Measurements from ENCODE around the gene SRGAP3.

The SRGAP3 gene

DNA sequence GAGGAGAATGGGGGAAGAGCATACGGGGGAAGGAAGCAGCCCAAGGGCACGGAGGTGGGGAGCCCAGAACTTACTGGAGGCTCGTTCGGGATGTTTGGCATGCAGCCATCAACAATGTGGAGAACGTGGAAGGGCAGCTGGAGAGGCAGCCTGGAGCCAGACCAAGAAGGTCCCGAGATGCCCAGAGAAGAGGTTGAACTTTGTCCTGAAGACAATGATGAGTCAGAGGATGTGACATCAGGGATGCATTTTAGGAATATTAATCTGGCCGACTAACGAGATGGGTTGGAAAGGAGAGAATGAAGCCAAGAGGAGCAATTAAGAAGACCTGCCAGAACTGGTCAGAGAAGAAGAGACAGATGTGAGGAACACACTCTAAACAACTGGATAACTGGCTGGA, 98.2 kb downstream of the SRGAP3 start:
- in situ Hi-C loops (cut with MboI; ENCODE audit: low sequenced_read_pairs) = no loop called here

DNA sequence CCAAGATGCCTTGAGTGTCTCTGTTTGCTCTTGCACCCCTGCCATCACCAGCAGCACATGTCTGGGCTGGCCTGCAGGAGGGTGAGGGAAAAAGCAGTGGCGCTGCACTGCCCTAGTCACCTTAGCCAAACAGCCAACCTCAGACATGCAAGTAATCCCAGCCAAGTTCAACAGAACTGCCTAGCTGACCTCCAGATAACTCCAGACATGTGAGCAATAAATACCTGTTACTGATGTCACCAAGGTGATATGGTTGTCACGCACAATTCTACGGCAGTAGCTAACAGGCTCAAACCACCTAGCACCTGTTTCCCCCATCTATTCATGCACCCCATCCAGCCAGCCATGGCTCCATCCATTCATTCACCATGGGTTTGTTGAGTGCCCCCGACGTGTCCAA, 99.9 kb downstream of the SRGAP3 start:
- in situ Hi-C loops (cut with MboI; ENCODE audit: low sequenced_read_pairs) = no loop called here

DNA sequence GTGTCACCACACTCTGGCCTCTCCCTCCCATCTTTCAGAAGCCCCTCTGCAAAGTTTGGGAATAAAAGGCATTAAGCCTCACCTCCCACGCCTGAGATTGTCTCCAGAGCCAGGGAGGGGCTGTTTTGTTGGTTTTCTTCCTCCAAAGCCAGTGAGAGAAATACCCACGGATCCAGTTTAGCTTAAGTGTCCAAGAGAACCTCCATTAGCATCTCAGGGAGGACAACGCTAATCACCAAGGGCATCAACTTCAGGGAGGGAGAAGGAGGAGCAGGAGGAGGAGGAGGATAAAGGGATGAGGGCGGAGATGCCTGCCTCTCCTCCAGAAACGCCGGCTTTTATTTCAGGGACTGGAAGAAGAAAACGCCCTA, 101.6 kb downstream of the SRGAP3 start:
- in situ Hi-C loops (cut with MboI; ENCODE audit: low sequenced_read_pairs) = no loop called here

DNA sequence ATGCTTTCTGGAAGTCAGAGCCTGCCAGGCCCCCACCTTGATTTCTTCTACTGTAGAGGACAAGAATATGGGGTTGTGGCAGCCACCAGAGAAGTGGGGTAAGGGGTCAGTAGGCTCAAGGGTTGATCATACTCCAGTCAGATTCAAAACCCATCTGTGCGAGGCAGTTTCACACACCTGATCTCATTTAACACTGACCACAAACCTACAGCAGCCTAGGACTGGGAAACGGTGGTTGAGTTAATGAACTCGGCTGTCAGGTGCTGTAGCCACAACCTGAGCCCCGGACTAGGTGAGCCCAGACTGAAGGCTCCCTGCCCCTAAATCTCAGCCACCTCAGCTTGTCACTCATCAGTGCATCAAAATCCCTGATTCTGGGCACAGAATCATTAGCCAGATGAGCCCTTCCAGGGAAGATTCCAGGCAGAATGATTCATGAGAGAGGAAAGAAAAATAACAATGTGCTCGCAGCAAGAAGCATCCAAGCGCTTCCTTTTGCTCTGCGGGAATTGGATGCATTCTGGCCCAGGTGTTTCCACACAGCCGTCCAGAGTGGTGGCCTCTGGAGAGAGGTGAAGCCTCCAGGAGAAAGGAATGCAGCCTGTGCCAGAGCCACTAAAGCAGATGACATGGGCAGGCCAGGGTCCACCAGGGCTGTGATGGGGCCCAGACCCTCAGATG, 102.1 kb downstream of the SRGAP3 start:
- in situ Hi-C loops (cut with MboI; ENCODE audit: low sequenced_read_pairs) = no loop called here

DNA sequence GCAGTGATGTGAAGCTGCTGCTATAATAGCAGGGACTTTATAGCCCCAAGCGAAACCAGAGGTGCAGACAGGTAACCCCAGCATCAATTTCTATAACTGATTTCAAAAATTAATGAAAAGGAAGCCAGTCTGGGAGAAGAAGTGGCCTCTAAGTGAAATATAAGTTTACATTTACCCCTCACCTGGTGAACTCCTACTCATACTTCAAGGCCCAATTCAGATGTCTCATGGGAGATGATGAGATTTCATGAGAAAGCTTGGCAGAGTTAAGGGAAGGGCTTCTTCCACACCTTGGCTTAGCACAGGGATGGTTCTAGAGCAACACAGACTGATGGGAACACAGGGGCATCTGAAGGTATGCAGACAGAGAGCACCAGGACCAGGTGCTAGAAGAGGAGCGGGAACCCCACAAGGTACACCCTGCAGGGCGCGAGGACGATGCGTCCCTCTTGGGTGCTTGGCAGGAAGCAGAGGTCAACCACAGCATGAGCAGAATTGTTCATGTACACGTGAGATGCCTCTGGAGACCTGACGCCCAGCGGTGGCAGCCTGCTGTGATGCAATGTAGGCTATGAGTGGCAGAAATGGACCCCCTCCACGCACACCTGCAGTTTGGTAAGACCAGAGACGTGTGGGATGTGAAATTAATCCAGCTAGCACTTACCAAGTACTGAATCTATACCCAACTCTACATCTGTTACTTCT, 102.9 kb downstream of the SRGAP3 start:
- in situ Hi-C loops (cut with MboI; ENCODE audit: low sequenced_read_pairs) = no loop called here

DNA sequence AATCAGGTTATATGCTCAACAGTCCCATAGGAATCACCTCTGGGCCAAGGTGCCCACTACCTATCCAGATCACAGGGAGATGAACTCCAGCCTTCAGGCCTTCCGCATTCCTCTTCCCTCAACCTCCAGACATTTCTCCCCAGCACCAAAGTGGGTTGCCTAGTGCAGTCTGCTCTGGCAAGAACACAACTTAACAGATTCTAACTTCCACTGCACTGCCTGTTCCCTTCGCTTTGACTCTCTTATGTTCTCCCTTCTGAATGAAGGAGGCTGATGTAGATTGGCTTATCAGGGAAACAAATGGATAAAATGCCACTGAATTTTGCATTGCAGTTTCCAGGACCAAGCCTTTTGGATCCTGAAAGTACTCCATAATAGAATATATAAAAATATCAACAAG, 106.3 kb downstream of the SRGAP3 start:
- in situ Hi-C loops (cut with MboI; ENCODE audit: low sequenced_read_pairs) = no loop called here

DNA sequence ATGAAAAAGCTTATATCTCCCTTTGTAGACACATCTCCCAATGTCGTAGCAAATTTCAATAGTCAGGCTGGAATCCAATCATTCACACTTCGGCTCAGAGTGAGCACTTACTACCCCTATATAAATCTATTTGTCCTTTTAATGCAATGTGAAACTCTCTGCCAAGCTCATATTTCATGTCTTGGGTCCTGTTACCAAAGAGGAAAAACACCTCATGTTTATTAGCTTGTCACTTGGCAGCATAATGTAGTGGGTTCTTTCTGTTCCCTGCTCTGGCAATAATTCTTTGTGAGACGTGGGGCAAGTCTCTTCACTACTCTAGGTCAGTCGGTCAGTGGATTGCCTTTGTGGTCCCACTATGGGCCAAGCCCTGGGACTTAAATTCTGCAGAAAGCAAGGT, 107.1 kb downstream of the SRGAP3 start:
- in situ Hi-C loops (cut with MboI; ENCODE audit: low sequenced_read_pairs) = no loop called here

DNA sequence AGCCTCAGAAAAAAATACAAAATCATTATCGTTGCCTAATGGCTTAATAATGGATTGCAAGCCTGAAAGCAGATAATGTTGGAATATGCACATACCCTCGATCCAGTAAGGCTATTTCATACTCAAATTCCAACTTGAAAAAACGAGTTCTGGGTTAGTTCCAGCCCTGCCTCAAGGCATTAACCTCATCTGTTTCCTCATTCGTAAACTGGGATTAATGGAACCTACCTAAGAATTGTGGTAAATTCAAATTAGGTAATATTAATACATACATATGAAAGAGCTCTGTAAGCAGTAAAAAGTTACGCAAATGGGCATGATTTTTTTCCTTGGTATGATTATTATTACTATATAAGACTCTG, 107.5 kb downstream of the SRGAP3 start:
- in situ Hi-C loops (cut with MboI; ENCODE audit: low sequenced_read_pairs) = no loop called here

DNA sequence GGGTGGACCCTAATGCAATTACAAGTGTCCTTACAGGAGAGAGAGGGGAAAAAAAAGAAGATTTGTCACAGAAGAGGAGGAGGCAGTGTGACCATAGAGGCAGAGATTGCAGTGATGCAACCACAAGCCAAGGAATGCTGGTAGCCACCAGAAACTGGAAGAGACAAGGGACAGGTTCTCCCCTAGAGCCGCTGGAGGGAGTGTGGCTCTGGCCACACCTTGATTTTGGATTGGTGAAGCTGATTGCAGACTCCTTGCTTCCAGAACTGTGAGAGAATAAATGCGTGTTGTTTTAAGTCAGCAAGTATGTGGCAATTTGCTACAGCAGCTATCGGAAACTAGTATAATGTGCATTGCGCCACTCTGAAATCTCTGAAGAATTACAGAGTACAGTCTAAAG, 110.1 kb downstream of the SRGAP3 start:
- in situ Hi-C loops (cut with MboI; ENCODE audit: low sequenced_read_pairs) = no loop called here

DNA sequence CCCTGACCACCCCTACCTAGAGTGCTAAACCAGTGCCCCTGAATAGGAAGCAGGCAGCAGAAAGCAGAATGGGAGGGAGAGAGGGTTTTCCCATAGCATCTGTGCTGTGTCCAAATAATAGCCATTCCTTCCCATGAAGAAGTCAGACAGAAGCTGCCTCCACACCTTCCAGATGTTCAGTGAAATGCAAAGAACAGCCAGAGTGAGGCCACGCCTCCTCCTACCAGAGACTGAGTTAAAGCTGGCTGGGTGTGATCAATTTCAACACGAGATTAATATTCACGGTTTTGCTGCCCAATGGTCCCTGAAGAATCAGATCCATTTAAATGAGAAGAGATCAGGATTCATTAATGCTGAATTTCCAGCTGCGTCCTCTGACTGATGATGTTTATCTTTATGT, 111.8 kb downstream of the SRGAP3 start:
- in situ Hi-C loops (cut with MboI; ENCODE audit: low sequenced_read_pairs) = no loop called here

DNA sequence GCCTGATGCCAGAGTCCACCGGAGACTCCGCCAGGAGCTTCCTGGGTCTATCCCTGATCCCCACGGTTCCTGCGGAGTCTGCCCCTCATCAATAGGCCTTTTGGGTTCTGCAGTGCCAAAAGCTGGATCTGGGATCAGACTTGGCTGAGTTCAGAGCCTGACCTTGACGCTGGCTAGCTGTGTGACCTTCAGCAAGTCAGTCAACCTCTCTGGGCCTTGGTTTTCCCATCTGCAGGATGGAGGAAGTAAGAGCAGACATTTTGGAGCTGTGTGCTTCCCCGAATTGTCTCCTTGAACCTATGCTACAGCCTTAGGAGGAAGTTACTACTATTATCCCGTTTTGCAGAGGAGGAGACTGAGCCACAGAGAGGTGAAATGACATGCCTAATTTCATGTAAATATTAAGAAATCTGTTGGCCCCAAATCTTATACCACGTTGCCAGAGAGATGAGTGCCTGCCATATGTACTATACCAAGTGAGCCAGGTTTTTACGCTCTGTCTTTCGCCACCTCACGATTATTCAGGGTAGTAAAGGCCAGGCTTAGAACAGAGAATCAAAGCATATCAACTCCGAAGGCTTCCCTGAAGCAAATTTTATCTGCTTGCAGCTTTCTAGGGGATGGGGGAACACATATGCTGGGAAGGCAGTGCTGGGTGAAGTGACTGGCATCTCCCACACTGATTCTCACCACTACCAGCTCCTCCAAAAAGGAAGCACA, 112.5 kb downstream of the SRGAP3 start:
- in situ Hi-C loops (cut with MboI; ENCODE audit: low sequenced_read_pairs) = no loop called here

DNA sequence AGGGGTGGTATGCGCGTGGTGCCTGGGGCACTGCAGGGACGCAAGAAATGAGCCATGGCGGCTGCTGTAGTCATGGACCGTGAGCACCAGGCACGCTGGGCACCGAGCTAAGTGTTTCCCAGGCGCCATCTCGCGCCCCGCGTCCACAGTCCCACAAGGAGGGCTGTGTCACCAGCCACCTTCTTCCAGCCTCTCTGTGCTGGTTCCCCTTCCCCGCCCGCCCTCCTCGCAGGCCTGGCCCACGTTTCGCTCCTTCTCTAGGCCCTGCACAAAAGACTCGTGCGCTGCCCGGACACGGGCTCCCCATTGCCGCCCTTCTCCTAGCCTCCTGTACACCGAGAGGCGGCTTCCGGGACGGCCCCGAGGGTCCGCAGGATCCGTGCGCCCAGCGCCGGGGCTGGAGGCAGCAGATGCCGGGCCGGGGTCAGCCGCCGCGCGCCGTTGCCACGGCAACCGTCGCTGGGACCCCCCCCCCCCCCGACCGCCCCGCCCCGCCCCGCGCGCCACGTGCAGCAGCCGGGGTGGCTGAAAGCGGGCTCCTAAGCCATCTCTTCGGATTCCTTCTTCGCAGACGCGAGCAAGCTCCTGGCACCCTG, 113.4 kb downstream of the SRGAP3 start:
- in situ Hi-C loops (cut with MboI; ENCODE audit: low sequenced_read_pairs) = no loop called here

DNA sequence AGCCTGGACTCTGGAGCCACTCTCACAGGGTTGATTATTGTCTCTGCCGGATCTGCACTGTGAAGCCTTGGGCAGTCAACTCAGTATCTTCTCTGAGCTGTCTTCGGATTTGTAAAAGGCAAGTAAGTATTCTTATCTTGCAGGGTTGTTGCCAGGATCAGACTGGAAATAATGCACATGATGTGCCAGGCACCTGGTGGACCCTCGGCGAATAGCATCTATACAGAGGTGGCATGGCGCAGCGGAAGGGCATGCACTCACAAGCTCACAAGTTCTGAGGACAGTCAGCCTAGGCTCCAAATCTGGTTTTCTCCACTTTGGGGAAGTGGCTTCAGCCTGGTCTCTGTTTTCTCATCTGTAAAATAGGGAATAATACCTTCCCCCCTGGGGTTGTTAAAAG, 113.9 kb downstream of the SRGAP3 start:
- in situ Hi-C loops (cut with MboI; ENCODE audit: low sequenced_read_pairs) = no loop called here

DNA sequence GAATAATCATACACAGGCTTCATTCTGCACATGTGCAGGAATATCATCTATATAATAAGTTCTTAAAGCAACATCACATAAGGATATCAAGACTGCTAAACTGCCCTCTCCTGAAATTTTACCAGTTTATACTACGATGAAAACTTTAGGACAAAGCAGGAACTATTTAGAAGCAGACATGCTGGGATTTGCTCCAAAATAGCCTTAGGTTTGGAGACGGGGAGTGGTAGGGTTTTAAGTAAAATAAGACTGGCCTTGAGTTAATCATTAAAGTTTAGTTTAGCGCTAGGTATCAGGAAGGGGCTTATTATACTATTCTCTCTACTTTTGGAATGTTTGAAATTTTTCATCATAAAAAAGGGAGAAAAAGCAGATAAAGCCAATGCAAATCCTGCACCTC, 115.8 kb downstream of the SRGAP3 start:
- in situ Hi-C loops (cut with MboI; ENCODE audit: low sequenced_read_pairs) = no loop called here

DNA sequence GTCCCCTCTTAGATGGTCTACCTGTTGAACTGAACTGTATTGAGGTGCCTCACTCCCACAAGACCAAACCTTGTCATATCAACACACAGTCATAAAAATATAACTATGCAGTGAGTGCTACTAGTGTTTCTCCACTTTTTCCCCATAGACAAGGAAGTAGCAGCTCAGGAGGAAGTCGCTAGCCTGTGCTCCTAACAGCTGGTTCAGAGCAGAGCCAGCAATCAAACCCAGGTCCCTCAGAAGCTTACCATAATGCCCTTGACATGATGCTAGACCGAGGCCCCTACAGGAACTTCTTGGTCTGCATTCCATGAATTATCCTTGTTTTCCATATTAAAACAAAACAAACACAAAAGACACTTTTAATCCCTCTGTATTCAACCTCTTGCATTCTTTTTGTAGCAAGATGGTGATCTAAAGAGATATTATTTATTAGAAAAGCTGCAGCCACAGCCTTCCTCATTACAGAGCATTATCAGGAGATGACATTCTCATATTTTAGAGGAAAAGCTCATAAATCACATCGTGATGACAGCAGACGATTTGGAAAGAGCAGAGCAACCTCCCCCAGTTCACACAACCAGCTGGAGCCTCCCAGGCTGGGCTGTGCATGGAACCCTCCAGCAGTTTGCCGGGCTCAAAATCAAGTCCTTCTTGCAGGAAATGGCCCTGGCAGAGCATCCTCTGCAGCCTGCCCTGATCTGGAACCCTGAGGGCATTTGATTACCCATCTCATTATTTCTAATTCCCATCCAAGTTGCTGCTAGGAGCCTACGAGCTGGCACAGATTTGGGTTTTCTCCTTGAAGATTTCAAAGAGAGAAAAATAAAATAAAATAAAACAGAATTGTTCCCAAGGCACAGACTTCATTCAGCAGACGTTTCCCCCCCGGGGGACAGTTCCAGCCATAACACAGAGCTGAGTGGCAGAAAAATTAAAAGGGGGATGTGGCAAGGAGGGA, 118.8 kb downstream of the SRGAP3 start:
- in situ Hi-C loops (cut with MboI; ENCODE audit: low sequenced_read_pairs) = no loop called here

DNA sequence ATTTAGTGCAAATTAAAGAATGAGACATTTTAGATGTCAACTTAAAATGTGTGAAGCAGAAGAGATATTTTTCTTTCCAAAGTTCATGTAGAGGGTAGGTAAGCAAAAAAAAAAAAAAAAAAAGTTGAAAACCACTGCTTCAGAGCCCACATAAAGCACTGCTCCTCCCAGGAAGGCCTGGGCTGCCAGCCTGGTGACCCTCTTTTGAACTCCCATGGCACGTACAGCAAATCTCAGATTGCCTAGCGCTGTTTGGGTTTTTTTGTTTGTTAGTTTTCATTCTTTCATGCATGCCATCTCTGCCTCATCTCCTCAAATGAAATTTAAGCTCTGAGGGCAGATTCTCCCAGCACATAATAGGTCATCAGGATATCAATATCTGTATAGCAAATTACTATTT, 120.1 kb downstream of the SRGAP3 start:
- in situ Hi-C loops (cut with MboI; ENCODE audit: low sequenced_read_pairs) = no loop called here

DNA sequence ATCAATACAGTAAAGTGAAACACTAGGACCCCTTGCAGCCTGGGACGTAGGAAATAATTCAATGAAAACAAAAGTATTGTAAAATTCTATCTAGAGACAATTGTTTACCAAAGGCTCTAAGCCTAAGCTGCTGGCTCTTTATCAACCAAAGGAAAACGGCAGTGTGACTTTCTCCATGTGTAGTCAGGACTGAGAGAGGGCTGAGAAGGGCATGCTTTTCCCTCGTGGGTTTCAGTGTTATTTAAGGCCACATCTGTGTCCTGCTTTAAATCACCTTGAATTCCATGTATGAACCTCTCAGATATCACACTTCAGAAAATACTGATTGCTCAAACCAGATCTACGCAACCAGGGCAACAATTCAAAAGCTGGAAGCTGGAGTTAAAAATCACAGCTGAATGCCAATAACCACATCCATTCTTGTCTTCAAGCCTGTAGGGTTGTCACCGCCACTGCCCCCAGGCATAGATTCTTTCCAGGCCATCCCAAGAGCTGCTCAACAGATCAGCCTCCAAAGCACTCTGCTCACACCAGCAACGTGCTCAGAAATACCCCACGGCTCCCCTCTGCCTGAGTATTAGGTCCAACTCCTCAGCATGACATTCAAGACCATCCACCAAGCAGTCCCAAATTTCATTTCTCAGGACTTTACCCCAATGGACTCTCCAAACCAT, 124.0 kb downstream of the SRGAP3 start:
- in situ Hi-C loops (cut with MboI; ENCODE audit: low sequenced_read_pairs) = no loop called here

DNA sequence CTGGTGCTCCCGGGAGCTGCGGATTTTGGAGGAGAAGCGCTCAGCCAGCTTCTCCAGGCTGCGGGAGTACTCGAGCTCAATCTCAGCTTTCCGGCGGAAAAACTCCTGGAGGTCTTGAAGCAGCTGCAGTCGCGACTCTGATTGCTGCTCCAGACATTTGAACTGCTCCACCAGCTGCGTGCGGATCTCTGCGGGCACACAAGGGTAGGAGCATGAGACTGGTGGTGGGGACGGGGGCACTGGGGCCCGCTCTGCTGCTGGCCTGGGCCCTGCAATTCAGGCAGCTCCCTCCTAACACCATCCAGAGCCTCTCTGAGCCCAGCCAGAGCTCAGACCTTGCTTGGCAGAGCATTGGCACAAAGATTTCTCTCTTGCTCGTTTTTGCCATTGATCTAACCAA, 124.7 kb downstream of the SRGAP3 start:
- in situ Hi-C loops (cut with MboI; ENCODE audit: low sequenced_read_pairs) = no loop called here

DNA sequence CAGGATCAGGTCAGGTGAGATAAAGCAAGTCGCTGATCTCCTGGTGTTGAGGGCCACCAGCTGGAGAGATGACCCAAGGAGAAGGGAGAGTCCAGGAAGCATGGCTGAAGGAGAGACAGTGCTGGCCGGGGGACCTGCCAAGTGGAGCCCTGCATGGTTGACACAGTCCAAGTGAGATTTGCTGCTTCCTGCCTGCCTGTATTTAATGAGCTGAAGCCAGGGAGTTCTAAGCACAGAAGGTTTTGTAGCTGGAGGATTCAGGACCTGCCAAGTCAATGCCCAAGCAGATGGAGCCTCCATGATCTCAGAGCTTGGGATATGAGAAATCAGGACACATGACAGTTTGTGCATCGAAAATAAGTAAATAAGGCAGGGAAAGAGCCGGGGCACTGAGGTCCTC, 125.6 kb downstream of the SRGAP3 start:
- in situ Hi-C loops (cut with MboI; ENCODE audit: low sequenced_read_pairs) = no loop called here

DNA sequence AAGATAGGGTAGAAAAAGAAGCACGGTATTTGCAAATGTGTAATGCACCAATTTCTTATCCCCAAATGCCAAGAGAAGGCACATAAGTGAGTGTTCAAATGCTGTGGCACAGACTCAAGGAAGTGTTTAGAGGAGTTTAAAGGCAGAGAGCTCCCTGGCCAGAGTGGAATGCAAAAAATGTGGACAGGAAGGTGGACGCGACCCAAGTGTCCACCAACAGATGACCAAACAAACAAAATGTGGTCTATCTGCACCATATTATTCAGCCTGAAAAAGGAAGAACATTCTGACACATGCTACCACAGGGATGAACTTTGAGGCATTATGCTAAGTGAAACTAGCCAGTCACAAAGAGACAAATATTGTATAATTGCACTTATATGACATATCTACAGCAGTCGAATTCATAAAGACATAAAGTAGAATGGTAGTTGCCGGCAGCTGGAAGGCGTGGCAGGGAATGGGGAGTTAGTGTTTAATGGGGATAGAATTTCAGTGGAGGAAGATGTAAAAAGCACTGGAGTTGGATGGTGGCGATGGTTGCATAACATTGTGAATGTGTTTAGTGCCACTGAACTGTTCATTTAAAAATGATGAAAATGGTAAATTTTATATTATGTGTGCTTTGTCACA, 126.6 kb downstream of the SRGAP3 start:
- in situ Hi-C loops (cut with MboI; ENCODE audit: low sequenced_read_pairs) = no loop called here
